CD4-positive, alpha-beta T cell (primary cell): Measurements from ENCODE around the gene OR2AT4. TPM values are rescaled to one million over a fixed set of nuclear protein-coding genes. Genes with fewer than 3 reads are reported as not detected.

Experiments
- ATAC-seq: fragments of 200-7000 bp; cut with Tn5 transposase; one replicate; pipeline ENCODE4 v1.10.0; 2022; ENCODE audit warnings: mild to moderate bottlenecking; ENCODE audit not compliant: poor library complexity
- CTCF ChIA-PET: fragments of 350-600 bp; sonication (Branson Sonifier 250); formaldehyde crosslinking; loops from one replicate; lab custom pipeline; 2021; ENCODE audit warnings: antibody characterized with exemption, inconsistent platforms; lab: Charles Lee
- POLR2A ChIA-PET: fragments of 350-600 bp; sonication (Branson Sonifier 250); formaldehyde crosslinking; loops from one replicate; lab custom pipeline; 2021; ENCODE audit warnings: antibody characterized with exemption, inconsistent platforms; lab: Charles Lee
- DNase-seq, 14 experiments: peaks; one replicate each; pipeline ENCODE4 v3.0.0-alpha.2; 2013 to 2020; ENCODE audit warnings: mixed read lengths in 2 of 14
- H3K27ac ChIP-seq, 2 donors: one replicate each; pipeline versions ENCODE4 v1.5.1 to v1.7.0; 2013; ENCODE audit warnings: low read length in 2 of 2, low read depth in 1 of 2, mild to moderate bottlenecking in 1 of 2
- H3K27me3 ChIP-seq, 2 experiments: 1 replicate in 1 of 2; 2 replicates in 1 of 2; pipeline versions ENCODE4 v1.6.1 to v1.7.0; 2013; ENCODE audit warnings: low read length in 2 of 2, control low read depth in 1 of 2, mild to moderate bottlenecking in 1 of 2, moderate library complexity in 1 of 2; ENCODE audit not compliant: insufficient read depth in 2 of 2, control insufficient read depth in 1 of 2
- H3K36me3 ChIP-seq: one replicate; pipeline ENCODE4 v1.6.1; 2013; ENCODE audit warnings: low read length, control low read depth; ENCODE audit not compliant: insufficient read depth
- H3K4me1 ChIP-seq: one replicate; pipeline ENCODE4 v1.6.1; 2013; ENCODE audit warnings: low read length, control low read depth; ENCODE audit not compliant: insufficient read depth
- H3K4me3 ChIP-seq: one replicate; pipeline ENCODE4 v1.5.1; 2013; ENCODE audit warnings: mild to moderate bottlenecking, low read length, moderate library complexity
- H3K9me3 ChIP-seq, 2 experiments: 1 replicate in 1 of 2; 2 replicates in 1 of 2; pipeline versions ENCODE4 v1.6.1 to v1.7.0; 2013; ENCODE audit warnings: low read length in 2 of 2, mild to moderate bottlenecking in 2 of 2, control low read depth in 1 of 2, moderate library complexity in 1 of 2; ENCODE audit not compliant: control insufficient read depth in 1 of 2, insufficient read depth in 1 of 2
- H3K27ac Mint-ChIP-seq: one replicate; pipeline ENCODE4 v1.8.0; 2020; ENCODE audit warnings: mixed read lengths
- H3K27me3 Mint-ChIP-seq: one replicate; pipeline ENCODE4 v1.8.0; 2021; ENCODE audit warnings: mixed read lengths
- H3K36me3 Mint-ChIP-seq: one replicate; pipeline ENCODE4 v1.8.0; 2021; ENCODE audit warnings: low read depth, mixed read lengths
- H3K4me1 Mint-ChIP-seq: one replicate; pipeline ENCODE4 v1.8.0; 2021; ENCODE audit warnings: low read depth, mixed read lengths
- H3K4me3 Mint-ChIP-seq: one replicate; pipeline ENCODE4 v1.8.0; 2020; ENCODE audit warnings: mild to moderate bottlenecking, mixed read lengths
- H3K9me3 Mint-ChIP-seq: one replicate; pipeline ENCODE4 v1.8.0; 2020; ENCODE audit warnings: mixed read lengths
- intact Hi-C, 2 experiments: fragments of 100-400 bp; cut with DNase I in 1 of 2; cut with micrococcal nuclease in 1 of 2; formaldehyde crosslinking; loops; one replicate each; pipeline versions ENCODE4 v1.15.1 to v1.9.0; 2023 to 2025; cut with DNase I, micrococcal nuclease
- total RNA-seq, 174 experiments: library from RNA in 2 of 174; stranded (reverse) in 2 of 174; gene quantifications; one replicate each; pipeline ENCODE4 v1.2.3 and lab custom pipeline; 2021 to 2026
- TF ChIP-seq, protein P1 (sequence below): fragments of 200-600 bp; IDR thresholded peaks from one replicate; pipeline ENCODE4 v1.8.0; 2022; ENCODE audit warnings: antibody characterized with exemption, mild to moderate bottlenecking

OR2AT4 gene
- total RNA-seq, 2 experiments from 2014 or later, result not detected

DNA sequence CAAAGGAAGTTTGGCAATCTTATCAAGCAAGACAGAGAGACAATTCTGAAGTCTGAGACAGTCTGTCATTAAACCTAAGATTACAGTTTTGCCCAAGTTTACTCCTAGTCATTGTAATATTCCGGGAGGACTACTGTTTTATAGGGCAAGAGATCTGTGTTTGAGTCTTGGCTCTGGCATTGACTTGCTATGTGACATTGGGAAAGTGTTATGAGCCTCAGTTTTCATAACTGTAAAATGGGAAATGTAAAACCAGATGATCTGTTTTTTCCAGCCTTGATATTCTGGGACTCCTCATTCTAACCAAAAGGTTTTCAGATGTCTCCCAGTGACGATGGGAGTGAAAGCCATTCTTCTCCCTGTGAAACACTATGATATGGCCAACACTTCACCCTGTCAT lies 29.9 kb upstream of the OR2AT4 start:
- no peaks in the 10 kb centered on the region for H3K9me3 ChIP-seq
- no peaks in the 10 kb centered on the region for H3K4me1 Mint-ChIP-seq
- H3K4me3 ChIP-seq, result no peak overlapping the region
- intact Hi-C loops, result no loop called here
- H3K9me3 Mint-ChIP-seq, result no peaks in the 10 kb centered on the region
- H3K27ac ChIP-seq, result no peak overlapping the region
- TF ChIP-seq, protein P1, sequence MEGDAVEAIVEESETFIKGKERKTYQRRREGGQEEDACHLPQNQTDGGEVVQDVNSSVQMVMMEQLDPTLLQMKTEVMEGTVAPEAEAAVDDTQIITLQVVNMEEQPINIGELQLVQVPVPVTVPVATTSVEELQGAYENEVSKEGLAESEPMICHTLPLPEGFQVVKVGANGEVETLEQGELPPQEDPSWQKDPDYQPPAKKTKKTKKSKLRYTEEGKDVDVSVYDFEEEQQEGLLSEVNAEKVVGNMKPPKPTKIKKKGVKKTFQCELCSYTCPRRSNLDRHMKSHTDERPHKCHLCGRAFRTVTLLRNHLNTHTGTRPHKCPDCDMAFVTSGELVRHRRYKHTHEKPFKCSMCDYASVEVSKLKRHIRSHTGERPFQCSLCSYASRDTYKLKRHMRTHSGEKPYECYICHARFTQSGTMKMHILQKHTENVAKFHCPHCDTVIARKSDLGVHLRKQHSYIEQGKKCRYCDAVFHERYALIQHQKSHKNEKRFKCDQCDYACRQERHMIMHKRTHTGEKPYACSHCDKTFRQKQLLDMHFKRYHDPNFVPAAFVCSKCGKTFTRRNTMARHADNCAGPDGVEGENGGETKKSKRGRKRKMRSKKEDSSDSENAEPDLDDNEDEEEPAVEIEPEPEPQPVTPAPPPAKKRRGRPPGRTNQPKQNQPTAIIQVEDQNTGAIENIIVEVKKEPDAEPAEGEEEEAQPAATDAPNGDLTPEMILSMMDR, result no peak
- CTCF ChIA-PET, result no interaction called here
- H3K36me3 ChIP-seq, result no peaks in the 10 kb centered on the region
- H3K27me3 ChIP-seq, result peaks cover 4 to 14% of the 10 kb centered on the region in 2 experiments
- peaks cover 46% of the 10 kb centered on the region for H3K27me3 Mint-ChIP-seq
- no peaks in the 10 kb centered on the region for H3K4me1 ChIP-seq
- H3K27ac Mint-ChIP-seq, result no peak overlapping the region
- ATAC-seq (no peak), DNase-seq (no peak)
- POLR2A ChIA-PET, result no interaction called here
- no peak overlapping the region for H3K4me3 Mint-ChIP-seq
- H3K36me3 Mint-ChIP-seq, result no peaks in the 10 kb centered on the region

DNA sequence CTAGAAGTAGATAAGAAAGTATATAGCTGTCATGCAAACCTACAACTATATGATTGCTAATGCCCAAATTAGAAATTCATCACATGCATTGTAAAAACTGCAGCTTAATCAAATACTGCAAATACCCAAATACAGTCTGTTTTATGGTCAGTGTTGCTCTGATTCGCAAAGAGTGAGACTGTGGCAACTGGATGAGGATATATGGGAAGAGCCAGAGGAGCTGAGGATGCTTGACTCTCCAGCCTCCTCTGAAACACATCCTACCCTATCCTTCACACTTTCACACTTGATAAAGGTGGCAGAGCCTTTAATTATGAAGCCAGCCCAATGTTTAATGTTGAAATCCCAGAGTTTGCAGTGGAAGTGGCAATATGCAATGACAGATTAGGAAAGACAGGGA lies 21.9 kb upstream of the OR2AT4 start:
- ChIA-PET POLR2A (interaction anchor here (0.7 kb wide), 1 partner anchor 392 kb away, joined by 4 read pairs; no protein-coding TSS in a partner anchor), CTCF (no interaction called here)
- H3K4me3 Mint-ChIP-seq, result no peak overlapping the region
- no peaks in the 10 kb centered on the region for H3K36me3 Mint-ChIP-seq
- Histone ChIP-seq H3K27me3 (peaks cover 2 to 6% of the 10 kb centered on the region in 2 experiments), H3K27ac (no peak overlapping the region), H3K9me3 (peaks cover 5% of the 10 kb centered on the region in 2 experiments), H3K36me3 (no peaks in the 10 kb centered on the region), H3K4me1 (no peaks in the 10 kb centered on the region), H3K4me3 (no peak overlapping the region)
- H3K9me3 Mint-ChIP-seq, result peaks cover 14% of the 10 kb centered on the region
- TF ChIP-seq, protein P1, result no peak
- no peaks in the 10 kb centered on the region for H3K4me1 Mint-ChIP-seq
- peaks cover 42% of the 10 kb centered on the region for H3K27me3 Mint-ChIP-seq
- DNase-seq (no peak), ATAC-seq (no peak)
- intact Hi-C loops, result no loop called here
- H3K27ac Mint-ChIP-seq, result no peak overlapping the region

DNA sequence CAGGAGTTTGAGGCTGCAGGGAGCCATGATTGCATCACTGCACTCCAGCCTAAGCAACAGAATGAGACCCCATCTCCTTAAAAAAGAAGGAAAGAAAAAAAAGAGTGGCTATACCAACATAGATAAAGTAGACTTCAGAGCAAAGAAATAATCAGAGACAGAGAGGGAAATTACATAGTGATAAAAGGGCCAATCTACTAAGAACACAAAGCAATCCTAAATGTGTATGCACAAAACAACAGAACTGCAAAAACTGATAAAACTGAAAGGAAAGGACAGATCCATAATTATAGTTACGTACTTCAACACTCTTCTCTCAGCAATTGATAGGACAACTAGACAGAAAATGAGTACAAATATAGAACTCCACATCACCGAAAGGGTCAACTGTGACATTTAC lies 17.8 kb upstream of the OR2AT4 start:
- TF ChIP-seq, protein P1, result no peak
- CTCF ChIA-PET, result no interaction called here
- POLR2A ChIA-PET, result no interaction called here
- no peaks in the 10 kb centered on the region for H3K4me1 ChIP-seq
- H3K27me3 Mint-ChIP-seq, result peaks cover 30% of the 10 kb centered on the region
- no peak overlapping the region for H3K4me3 ChIP-seq
- DNase-seq, result no peak
- H3K36me3 Mint-ChIP-seq, result no peaks in the 10 kb centered on the region
- H3K36me3 ChIP-seq, result no peaks in the 10 kb centered on the region
- peaks cover 19% of the 10 kb centered on the region for H3K9me3 Mint-ChIP-seq
- no peak for ATAC-seq
- no peak overlapping the region for H3K4me3 Mint-ChIP-seq
- no peak overlapping the region for H3K27ac Mint-ChIP-seq
- no peak overlapping the region for H3K27ac ChIP-seq
- peaks cover 2 to 6% of the 10 kb centered on the region in 2 experiments for H3K27me3 ChIP-seq
- H3K9me3 ChIP-seq, result peaks cover 5% of the 10 kb centered on the region in 2 experiments
- intact Hi-C loops, result no loop called here
- H3K4me1 Mint-ChIP-seq, result no peaks in the 10 kb centered on the region
